ENCODE measurements around the gene CMIP.
A peak's percentile ranks its signal among the peaks of the same experiment; 100 is the strongest.

The CMIP gene

GRCh38 chr16:81458827-81459598, 14.4 kb downstream of the CMIP start:
- Histone ChIP-seq H2BK15ac (ENCODE audit: low read depth, poor library complexity, severe bottlenecking) (no peak overlapping the region), H3K14ac (ENCODE audit: low read length in 2 of 2) (no peak overlapping the region), H3K23ac (ENCODE audit: low read length in 2 of 2) (no peak overlapping the region), H3K18ac (ENCODE audit: low read depth in 1 of 2, low read length in 2 of 2) (no peak overlapping the region), H2BK120ac (ENCODE audit: low read depth, low read length) (no peak overlapping the region), H3K27ac (ENCODE audit: low read length, poor library complexity, severe bottlenecking) (no peak overlapping the region), H2BK12ac (ENCODE audit: low read length in 2 of 2) (no peak overlapping the region), H3K9me3 (ENCODE audit: control insufficient read depth, low read length) (no peaks in the 10 kb centered on the region), H2BK5ac (ENCODE audit: low read depth, low read length, poor library complexity, severe bottlenecking) (no peak overlapping the region), H3K4me3 (ENCODE audit: insufficient read depth in 1 of 2, low read depth in 1 of 2, low read length in 2 of 2) (no peak overlapping the region), H3K36me3 (ENCODE audit: control insufficient read depth in 1 of 2, insufficient read depth in 2 of 2, low read depth in 1 of 2, low read length in 2 of 2) (peaks cover 0 to 28% of the 10 kb centered on the region in 2 experiments), H3K27me3 (ENCODE audit: control insufficient read depth in 1 of 2, insufficient read depth in 1 of 2, low read length in 2 of 2) (no peaks in the 10 kb centered on the region), H4K91ac (ENCODE audit: low read length) (peak overlapping the region; percentile 34), H3K4me1 (ENCODE audit: control insufficient read depth, insufficient read depth, low read depth, low read length) (peaks cover 29% of the 10 kb centered on the region), H3K9ac (ENCODE audit: low read length) (no peak overlapping the region), H4K8ac (ENCODE audit: low read length) (no peak overlapping the region), H2AFZ (ENCODE audit: low read depth, low read length) (no peak overlapping the region), H2AK5ac (ENCODE audit: low read length, severe bottlenecking) (no peak overlapping the region), H3K4ac (ENCODE audit: low read depth in 1 of 2, low read length in 2 of 2) (no peak overlapping the region), H3K79me1 (replicated peaks; ENCODE audit: low read length, poor library complexity, severe bottlenecking) (peaks cover 61% of the 10 kb centered on the region), H3K4me2 (ENCODE audit: low read length, poor library complexity, severe bottlenecking) (no peak overlapping the region)
- WGBS, result 93% methylated on average over 14 of the region's 19 CpGs
- no peak for DNase-seq

- Histone ChIP-seq H3K23ac (ENCODE audit: low read length in 2 of 2) (no peak overlapping the region), H2BK120ac (ENCODE audit: low read depth, low read length) (no peak overlapping the region), H2AFZ (ENCODE audit: low read depth, low read length) (no peak overlapping the region), H3K9me3 (ENCODE audit: control insufficient read depth, low read length) (no peaks in the 10 kb centered on the region), H2BK15ac (ENCODE audit: low read depth, poor library complexity, severe bottlenecking) (no peak overlapping the region), H2BK5ac (ENCODE audit: low read depth, low read length, poor library complexity, severe bottlenecking) (no peak overlapping the region), H3K79me1 (replicated peaks; ENCODE audit: low read length, poor library complexity, severe bottlenecking) (peaks cover 60% of the 10 kb centered on the region), H3K27ac (ENCODE audit: low read length, poor library complexity, severe bottlenecking) (no peak overlapping the region), H3K36me3 (ENCODE audit: control insufficient read depth in 1 of 2, insufficient read depth in 2 of 2, low read depth in 1 of 2, low read length in 2 of 2) (peaks cover 0 to 28% of the 10 kb centered on the region in 2 experiments), H3K9ac (ENCODE audit: low read length) (no peak overlapping the region), H3K4me3 (ENCODE audit: insufficient read depth in 1 of 2, low read depth in 1 of 2, low read length in 2 of 2) (no peak overlapping the region), H3K4me1 (ENCODE audit: control insufficient read depth, insufficient read depth, low read depth, low read length) (peaks cover 29% of the 10 kb centered on the region), H3K4me2 (ENCODE audit: low read length, poor library complexity, severe bottlenecking) (no peak overlapping the region), H4K8ac (ENCODE audit: low read length) (no peak overlapping the region), H2BK12ac (ENCODE audit: low read length in 2 of 2) (no peak overlapping the region), H3K27me3 (ENCODE audit: control insufficient read depth in 1 of 2, insufficient read depth in 1 of 2, low read length in 2 of 2) (no peaks in the 10 kb centered on the region), H2AK5ac (ENCODE audit: low read length, severe bottlenecking) (no peak overlapping the region), H3K18ac (ENCODE audit: low read depth in 1 of 2, low read length in 2 of 2) (no peak overlapping the region), H3K4ac (ENCODE audit: low read depth in 1 of 2, low read length in 2 of 2) (no peak overlapping the region), H3K14ac (ENCODE audit: low read length in 2 of 2) (no peak overlapping the region), H4K91ac (ENCODE audit: low read length) (no peak overlapping the region)
- WGBS, result no CpG with 5 or more reads among the region's 3 CpGs
- no peak for DNase-seq
Measured at GRCh38 chr16:81460075-81460474, 15.5 kb downstream of the CMIP start.

- WGBS, result over 99% methylated on average over 4 of the region's 4 CpGs
- H3K79me1 ChIP-seq (replicated peaks; ENCODE audit: low read length, poor library complexity, severe bottlenecking), result peaks cover 57% of the 10 kb centered on the region
- no peak overlapping the region for H2AK5ac ChIP-seq (ENCODE audit: low read length, severe bottlenecking)
- no peak overlapping the region for H3K9ac ChIP-seq (ENCODE audit: low read length)
- no peak overlapping the region for H4K91ac ChIP-seq (ENCODE audit: low read length)
- no peaks in the 10 kb centered on the region for H3K9me3 ChIP-seq (ENCODE audit: control insufficient read depth, low read length)
- H3K36me3 ChIP-seq (ENCODE audit: control insufficient read depth in 1 of 2, insufficient read depth in 2 of 2, low read depth in 1 of 2, low read length in 2 of 2), result peaks cover 0 to 20% of the 10 kb centered on the region in 2 experiments
- no peak overlapping the region for H3K27ac ChIP-seq (ENCODE audit: low read length, poor library complexity, severe bottlenecking)
- no peak overlapping the region for H2BK5ac ChIP-seq (ENCODE audit: low read depth, low read length, poor library complexity, severe bottlenecking)
- H3K18ac ChIP-seq (ENCODE audit: low read depth in 1 of 2, low read length in 2 of 2), result no peak overlapping the region
- no peak overlapping the region for H3K23ac ChIP-seq (ENCODE audit: low read length in 2 of 2)
- no peak overlapping the region for H2BK15ac ChIP-seq (ENCODE audit: low read depth, poor library complexity, severe bottlenecking)
- no peak overlapping the region for H3K14ac ChIP-seq (ENCODE audit: low read length in 2 of 2)
- H3K27me3 ChIP-seq (ENCODE audit: control insufficient read depth in 1 of 2, insufficient read depth in 1 of 2, low read length in 2 of 2), result no peaks in the 10 kb centered on the region
- H4K8ac ChIP-seq (ENCODE audit: low read length), result no peak overlapping the region
- H3K4me1 ChIP-seq (ENCODE audit: control insufficient read depth, insufficient read depth, low read depth, low read length), result peaks cover 27% of the 10 kb centered on the region
- H3K4ac ChIP-seq (ENCODE audit: low read depth in 1 of 2, low read length in 2 of 2), result no peak overlapping the region
- no peak overlapping the region for H3K4me3 ChIP-seq (ENCODE audit: insufficient read depth in 1 of 2, low read depth in 1 of 2, low read length in 2 of 2)
- no peak overlapping the region for H2AFZ ChIP-seq (ENCODE audit: low read depth, low read length)
- DNase-seq, result no peak
- H3K4me2 ChIP-seq (ENCODE audit: low read length, poor library complexity, severe bottlenecking), result no peak overlapping the region
- H2BK120ac ChIP-seq (ENCODE audit: low read depth, low read length), result no peak overlapping the region
- no peak overlapping the region for H2BK12ac ChIP-seq (ENCODE audit: low read length in 2 of 2)
Measured at GRCh38 chr16:81461243-81461642, 16.6 kb downstream of the CMIP start.

- Histone ChIP-seq H3K36me3 (ENCODE audit: control insufficient read depth in 1 of 2, insufficient read depth in 2 of 2, low read depth in 1 of 2, low read length in 2 of 2) (peaks cover 0 to 15% of the 10 kb centered on the region in 2 experiments), H3K79me1 (replicated peaks; ENCODE audit: low read length, poor library complexity, severe bottlenecking) (peaks cover 56% of the 10 kb centered on the region), H2BK120ac (ENCODE audit: low read depth, low read length) (no peak overlapping the region), H3K9ac (ENCODE audit: low read length) (no peak overlapping the region), H3K18ac (ENCODE audit: low read depth in 1 of 2, low read length in 2 of 2) (no peak overlapping the region), H4K8ac (ENCODE audit: low read length) (no peak overlapping the region), H3K9me3 (ENCODE audit: control insufficient read depth, low read length) (no peaks in the 10 kb centered on the region), H2AK5ac (ENCODE audit: low read length, severe bottlenecking) (no peak overlapping the region), H3K4ac (ENCODE audit: low read depth in 1 of 2, low read length in 2 of 2) (no peak overlapping the region), H3K27me3 (ENCODE audit: control insufficient read depth in 1 of 2, insufficient read depth in 1 of 2, low read length in 2 of 2) (no peaks in the 10 kb centered on the region), H2BK5ac (ENCODE audit: low read depth, low read length, poor library complexity, severe bottlenecking) (no peak overlapping the region), H2BK15ac (ENCODE audit: low read depth, poor library complexity, severe bottlenecking) (no peak overlapping the region), H3K27ac (ENCODE audit: low read length, poor library complexity, severe bottlenecking) (no peak overlapping the region), H3K14ac (ENCODE audit: low read length in 2 of 2) (no peak overlapping the region), H3K4me2 (ENCODE audit: low read length, poor library complexity, severe bottlenecking) (no peak overlapping the region), H3K4me3 (ENCODE audit: insufficient read depth in 1 of 2, low read depth in 1 of 2, low read length in 2 of 2) (no peak overlapping the region), H3K23ac (ENCODE audit: low read length in 2 of 2) (no peak overlapping the region), H3K4me1 (ENCODE audit: control insufficient read depth, insufficient read depth, low read depth, low read length) (peaks cover 24% of the 10 kb centered on the region), H2BK12ac (ENCODE audit: low read length in 2 of 2) (no peak overlapping the region), H4K91ac (ENCODE audit: low read length) (no peak overlapping the region), H2AFZ (ENCODE audit: low read depth, low read length) (no peak overlapping the region)
- no peak for DNase-seq
- WGBS, result 100% methylated on average over 3 of the region's 4 CpGs
Measured at GRCh38 chr16:81461766-81462165, 17.2 kb downstream of the CMIP start.
